ENCODE data around the gene PRSS2.

DNA sequence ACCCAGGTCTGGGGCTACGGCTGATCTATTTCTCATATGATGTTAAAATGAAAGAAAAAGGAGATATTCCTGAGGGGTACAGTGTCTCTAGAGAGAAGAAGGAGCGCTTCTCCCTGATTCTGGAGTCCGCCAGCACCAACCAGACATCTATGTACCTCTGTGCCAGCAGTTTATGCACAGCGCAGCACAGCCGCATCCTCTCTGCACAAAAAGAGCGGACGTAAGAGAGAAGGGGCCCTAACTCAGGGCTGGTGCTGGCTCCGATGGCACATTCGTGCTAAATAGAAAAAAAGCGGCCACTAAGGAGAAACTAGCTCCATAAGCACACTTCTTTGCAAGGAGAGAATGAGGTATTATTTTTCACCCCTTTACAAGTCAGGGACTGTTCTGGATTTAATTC lies 49.8 kb upstream of the PRSS2 start:
- TF ChIP-seq EZH2 (IDR thresholded peaks at IDR 0.05; ENCODE audit: borderline replicate concordance, low read length) = no peak
- TF ChIP-seq, protein P1, sequence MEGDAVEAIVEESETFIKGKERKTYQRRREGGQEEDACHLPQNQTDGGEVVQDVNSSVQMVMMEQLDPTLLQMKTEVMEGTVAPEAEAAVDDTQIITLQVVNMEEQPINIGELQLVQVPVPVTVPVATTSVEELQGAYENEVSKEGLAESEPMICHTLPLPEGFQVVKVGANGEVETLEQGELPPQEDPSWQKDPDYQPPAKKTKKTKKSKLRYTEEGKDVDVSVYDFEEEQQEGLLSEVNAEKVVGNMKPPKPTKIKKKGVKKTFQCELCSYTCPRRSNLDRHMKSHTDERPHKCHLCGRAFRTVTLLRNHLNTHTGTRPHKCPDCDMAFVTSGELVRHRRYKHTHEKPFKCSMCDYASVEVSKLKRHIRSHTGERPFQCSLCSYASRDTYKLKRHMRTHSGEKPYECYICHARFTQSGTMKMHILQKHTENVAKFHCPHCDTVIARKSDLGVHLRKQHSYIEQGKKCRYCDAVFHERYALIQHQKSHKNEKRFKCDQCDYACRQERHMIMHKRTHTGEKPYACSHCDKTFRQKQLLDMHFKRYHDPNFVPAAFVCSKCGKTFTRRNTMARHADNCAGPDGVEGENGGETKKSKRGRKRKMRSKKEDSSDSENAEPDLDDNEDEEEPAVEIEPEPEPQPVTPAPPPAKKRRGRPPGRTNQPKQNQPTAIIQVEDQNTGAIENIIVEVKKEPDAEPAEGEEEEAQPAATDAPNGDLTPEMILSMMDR (conservative IDR thresholded peaks at IDR 0.05 in 1 of 2, IDR thresholded peaks at IDR 0.05 in 1 of 2; ENCODE audit: extremely low read depth in 1 of 2, insufficient read depth in 1 of 2, low read depth in 1 of 2, low read length in 2 of 2) = no peak
